Activated CD4-positive, alpha-beta T cell treated with anti-CD3 and anti-CD28 coated beads for 48 hours (primary cell): ENCODE measurements around the gene USH1G.
"Not testable (repeated sequence)": the region's sequence is repeated elsewhere in the genome, so short reads cannot be mapped to it uniquely, and the experiment has no call there.

Experiments
- DNase-seq: peaks from one replicate; pipeline ENCODE4 v3.0.0-alpha.2; 2020

USH1G gene

DNA sequence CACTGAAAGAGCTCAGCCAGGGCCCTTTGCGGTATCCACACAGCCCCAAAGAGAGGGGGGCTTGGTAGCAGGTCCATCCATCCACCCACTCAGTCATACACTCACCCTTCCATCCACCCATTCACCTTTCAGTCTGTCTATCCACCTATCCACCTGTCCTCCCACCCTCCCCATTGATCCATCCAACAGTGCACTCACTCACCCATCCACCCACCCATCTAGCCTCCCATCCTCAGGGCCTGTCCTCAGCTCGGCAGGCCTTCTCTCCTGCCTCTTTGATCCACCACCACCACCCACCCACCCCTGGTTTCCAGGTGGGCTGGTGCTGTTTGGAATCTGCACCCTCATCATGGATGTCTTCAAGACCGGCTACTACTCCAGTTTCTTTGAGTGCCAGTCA is 2.2 kb upstream of the USH1G start:
- DNase-seq: no peak

GRCh38 chr17:74924250-74924948 is 1.3 kb upstream of the USH1G start, which contains the start of gene OTOP2:
Gene OTOP2, plus strand, starts transcription at chr17:74924273. Its CDS starts 360 bp downstream, at chr17:74924633.
- DNase-seq: peak; percentile 27

GRCh38 chr17:74923538-74924249 is 639 bp upstream of the USH1G start:
- DNase-seq: peak; percentile 83

GRCh38 chr17:74922172-74922571 is 883 bp downstream of the USH1G start:
- DNase-seq: no peak

GRCh38 chr17:74921769-74922168 is 1.3 kb downstream of the USH1G start:
- no peak for DNase-seq

- no peak for DNase-seq
These were observed 1.9 kb downstream of the USH1G start for GRCh38 chr17:74921026-74921681.

DNA sequence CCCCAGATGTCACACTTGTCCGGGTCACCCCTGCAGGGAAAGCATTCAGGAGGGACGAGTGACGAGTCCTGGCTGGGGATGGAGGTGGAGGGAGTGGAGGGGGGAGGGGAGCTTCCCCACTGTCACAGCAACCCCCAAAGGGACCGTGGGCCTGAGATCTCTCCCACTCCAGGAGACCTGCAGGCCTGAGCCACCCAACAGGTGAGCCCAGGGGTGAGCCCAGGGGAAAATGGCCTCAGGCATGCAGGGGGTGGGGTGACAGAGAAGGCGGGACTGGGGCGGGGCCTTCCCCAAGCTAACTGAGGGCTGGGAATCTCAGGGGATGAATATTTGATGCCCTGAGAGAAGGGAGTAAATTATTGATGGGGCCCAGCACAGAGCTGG is 2.4 kb downstream of the USH1G start:
- DNase-seq: no peak

DNA sequence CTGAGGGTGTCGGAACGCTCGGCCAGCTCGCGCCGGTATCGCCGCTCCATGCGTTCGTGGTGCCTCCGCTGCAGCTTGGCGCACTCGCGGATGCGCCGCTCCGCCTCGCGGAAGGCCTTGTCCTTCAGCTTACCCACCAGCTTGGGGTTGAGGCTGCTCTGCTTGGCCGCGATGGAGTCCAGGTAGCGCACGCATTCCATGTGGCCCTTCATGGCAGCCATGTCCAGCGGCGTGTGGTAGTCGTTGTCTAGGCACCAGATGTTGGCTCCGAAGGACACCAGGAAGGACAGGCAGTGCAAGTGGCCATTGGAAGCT is 2.8 kb downstream of the USH1G start:
- no peak for DNase-seq

GRCh38 chr17:74919440-74920305 is 3.4 kb downstream of the USH1G start:
- peak; percentile 31 for DNase-seq

DNA sequence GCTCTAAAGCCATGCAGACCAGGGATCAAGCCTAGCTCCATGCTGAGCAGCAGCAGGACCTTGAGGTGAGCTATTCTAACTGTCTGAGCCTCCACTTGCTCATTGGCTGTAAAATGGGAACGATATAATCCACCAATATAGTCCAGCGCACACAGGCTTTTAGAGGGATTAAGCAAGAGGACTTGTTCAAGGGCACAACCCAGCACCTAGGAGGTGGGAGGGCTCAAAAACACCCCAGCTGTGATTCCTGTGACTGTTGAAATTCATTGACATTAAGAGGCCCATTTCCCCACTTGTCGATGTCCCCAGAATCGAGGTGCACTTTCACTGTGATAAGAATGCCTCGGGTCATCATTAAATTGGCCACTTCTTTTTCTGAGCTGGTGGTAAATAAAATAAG is 4.1 kb downstream of the USH1G start:
- no peak for DNase-seq

- DNase-seq: no peak
These were observed 5.6 kb downstream of the USH1G start for GRCh38 chr17:74917430-74917829.

- DNase-seq: no peak
These were observed 6.2 kb downstream of the USH1G start for GRCh38 chr17:74916851-74917199.

DNA sequence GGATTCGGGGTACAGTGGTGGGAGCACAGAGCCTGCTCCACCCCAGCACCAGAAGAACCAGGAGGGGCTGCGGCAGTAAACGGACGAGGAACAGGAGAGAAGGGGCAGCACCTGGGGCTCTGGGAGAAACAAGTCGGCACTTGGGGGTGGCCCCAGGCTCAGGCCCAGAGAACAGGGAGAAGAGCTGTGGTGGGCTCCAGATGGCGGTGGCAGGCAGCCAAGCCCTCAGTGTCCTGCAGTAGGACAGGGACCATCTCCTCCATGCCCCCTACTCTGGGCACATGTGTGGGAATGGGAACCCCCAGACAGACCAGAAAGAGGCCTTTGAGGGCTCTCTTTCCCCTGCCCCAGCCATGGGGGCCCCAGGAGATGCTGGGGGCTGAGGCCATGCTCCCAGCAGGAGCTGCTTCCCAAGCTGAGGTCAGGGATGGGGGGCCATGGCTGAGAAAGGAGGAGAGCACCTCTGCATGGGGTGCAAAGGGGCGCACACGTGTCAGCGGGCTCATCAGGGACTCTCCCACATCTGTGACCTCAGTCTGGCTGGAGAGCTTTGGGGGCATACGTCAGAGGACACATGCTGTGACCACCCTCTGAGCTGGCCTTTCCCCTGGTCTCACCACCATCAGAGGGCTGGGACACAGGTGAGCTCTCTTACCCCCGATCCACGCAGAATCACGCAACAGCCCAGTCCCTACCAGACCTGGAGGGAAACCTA is 6.8 kb downstream of the USH1G start:
- DNase-seq: no peak

DNA sequence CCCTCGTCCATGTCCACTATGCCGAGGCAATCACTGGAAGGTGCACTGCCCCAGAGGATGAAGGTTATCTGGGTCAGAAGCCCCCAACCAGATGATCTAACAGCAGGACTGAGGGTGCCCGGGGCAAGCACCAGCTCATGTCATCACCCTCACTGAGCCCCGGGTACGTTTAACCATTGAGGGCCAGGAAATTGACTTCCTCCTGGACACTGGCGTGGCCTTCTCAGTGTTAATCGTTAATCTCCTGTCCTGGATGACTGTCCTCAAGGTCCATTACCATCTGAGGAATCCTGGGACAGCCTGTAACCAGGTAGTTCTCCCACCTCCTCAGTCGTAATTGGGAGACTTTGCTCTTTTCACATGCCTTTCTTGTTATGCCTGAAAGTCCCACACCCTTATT is 11.6 kb downstream of the USH1G start:
- not testable (repeated sequence) for DNase-seq

GRCh38 chr17:74909097-74909496 is 14.0 kb downstream of the USH1G start:
- DNase-seq: not testable (repeated sequence)

GRCh38 chr17:74907012-74907411 is 16.0 kb downstream of the USH1G start:
- DNase-seq: no peak

DNA sequence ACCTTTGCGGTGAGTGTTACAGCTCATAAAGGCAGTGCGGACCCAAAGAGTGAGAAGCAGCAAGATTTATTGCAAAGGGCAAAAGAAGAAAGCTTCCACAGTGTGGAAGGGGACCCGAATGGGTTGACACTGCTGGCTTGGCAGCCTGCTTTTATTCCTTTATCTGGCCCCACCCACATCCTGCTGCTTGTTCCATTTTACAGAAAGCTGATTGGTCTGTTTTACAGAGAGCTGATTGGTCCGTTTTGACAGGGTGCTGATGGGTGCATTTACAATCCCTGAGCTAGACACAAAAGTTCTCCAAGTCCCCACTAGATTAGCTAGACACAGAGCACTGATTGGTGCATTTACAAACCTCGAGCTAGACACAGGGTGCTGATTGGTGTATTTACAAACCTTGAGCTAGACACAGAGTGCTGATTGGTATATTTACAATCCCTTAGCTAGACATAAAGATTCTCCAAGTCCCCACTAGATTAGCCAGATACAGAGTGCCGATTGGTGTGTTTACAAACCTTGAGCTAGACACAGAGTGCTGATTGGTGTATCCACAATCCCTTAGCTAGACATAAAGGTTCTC is 16.8 kb downstream of the USH1G start:
- DNase-seq: not testable (repeated sequence)

DNA sequence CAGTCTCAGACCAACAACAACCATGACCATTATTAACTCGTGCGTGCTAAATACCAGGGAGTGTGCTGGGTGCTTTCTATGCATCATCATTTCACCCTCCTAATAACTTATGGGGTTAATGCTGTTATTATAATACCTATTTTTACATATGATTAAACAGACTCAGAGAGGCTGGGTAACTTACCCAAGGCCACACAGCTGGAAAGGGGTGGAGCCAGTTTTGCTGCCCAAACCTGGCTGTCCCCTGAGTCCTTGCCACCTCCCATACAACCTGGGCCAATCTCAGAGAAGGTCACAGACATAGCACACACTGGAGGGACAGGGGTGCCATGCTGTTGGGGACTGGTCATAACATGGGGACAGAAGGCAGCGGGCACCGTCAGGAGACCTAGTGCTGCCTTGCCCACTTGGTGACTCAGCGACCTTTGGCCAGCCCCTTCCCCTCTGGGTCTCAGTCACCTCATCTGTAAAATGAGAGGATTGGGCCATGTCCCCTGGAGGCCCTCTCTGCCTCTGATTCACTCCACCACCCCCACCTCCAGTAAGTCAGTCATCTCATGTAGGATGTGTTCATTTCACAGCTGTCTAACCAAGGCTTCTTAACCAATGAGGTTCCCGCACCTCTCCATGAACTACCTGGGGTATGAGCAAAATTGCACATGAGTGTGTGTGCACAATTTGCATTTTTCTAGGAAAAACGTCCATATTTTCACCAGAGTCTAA is 18.2 kb downstream of the USH1G start:
- peak; percentile 33 for DNase-seq

GRCh38 chr17:74903671-74904070 is 19.4 kb downstream of the USH1G start:
- DNase-seq: no peak

DNA sequence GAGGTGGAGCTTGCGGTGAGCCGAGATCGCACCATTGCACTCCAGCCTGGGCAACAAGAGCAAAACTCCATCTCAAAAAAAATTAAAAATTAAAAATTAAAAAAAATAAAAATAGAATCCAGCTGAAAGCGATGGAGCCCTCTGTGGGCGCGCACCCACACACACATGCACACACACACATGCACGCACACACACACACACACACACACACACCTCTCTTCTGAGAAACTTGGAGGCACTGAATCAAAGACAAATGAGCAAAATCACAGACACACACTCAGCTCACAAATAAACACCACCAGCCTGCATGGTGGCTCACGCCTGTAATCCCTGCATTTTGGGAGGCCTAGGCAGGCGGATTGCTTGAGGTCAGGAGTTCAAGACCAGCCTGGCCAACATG is 20.0 kb downstream of the USH1G start:
- no peak for DNase-seq

GRCh38 chr17:74901353-74902135 is 21.5 kb downstream of the USH1G start:
- no peak for DNase-seq
